ENCODE measurements around the gene CSMD2.
"Not testable (repeated sequence)": the region's sequence is repeated elsewhere in the genome, so short reads cannot be mapped to it uniquely, and the experiment has no call there.

The CSMD2 gene

GRCh38 chr1:33548319-33548718, 616.7 kb downstream of the CSMD2 start:
- no peak for DNase-seq (ENCODE audit: low read depth in 2 of 2)

GRCh38 chr1:33547576-33547975, 617.5 kb downstream of the CSMD2 start:
- DNase-seq (ENCODE audit: low read depth in 2 of 2) = no peak

GRCh38 chr1:33541966-33542365, 623.1 kb downstream of the CSMD2 start:
- DNase-seq (ENCODE audit: low read depth in 2 of 2) = no peak

- no peak for DNase-seq (ENCODE audit: low read depth in 2 of 2)
These were observed 627.1 kb downstream of the CSMD2 start for GRCh38 chr1:33537885-33538284.

- no peak for DNase-seq (ENCODE audit: low read depth in 2 of 2)
These were observed 629.7 kb downstream of the CSMD2 start for GRCh38 chr1:33535334-33535733.

GRCh38 chr1:33532936-33533335, 632.1 kb downstream of the CSMD2 start:
- no peak for DNase-seq (ENCODE audit: low read depth in 2 of 2)

GRCh38 chr1:33532250-33532649, 632.8 kb downstream of the CSMD2 start:
- DNase-seq (ENCODE audit: low read depth in 2 of 2) = no peak

GRCh38 chr1:33529957-33530356, 635.1 kb downstream of the CSMD2 start:
- no peak for DNase-seq (ENCODE audit: low read depth in 2 of 2)

GRCh38 chr1:33527934-33528333, 637.1 kb downstream of the CSMD2 start:
- no peak for DNase-seq (ENCODE audit: low read depth in 2 of 2)

- DNase-seq (ENCODE audit: low read depth in 2 of 2) = no peak
These were observed 640.4 kb downstream of the CSMD2 start for GRCh38 chr1:33524586-33524985.

- no peak for DNase-seq (ENCODE audit: low read depth in 2 of 2)
These were observed 645.7 kb downstream of the CSMD2 start for GRCh38 chr1:33519240-33519884.

- DNase-seq (ENCODE audit: low read depth in 2 of 2) = no peak
These were observed 647.3 kb downstream of the CSMD2 start for GRCh38 chr1:33517596-33518250.

GRCh38 chr1:33516891-33517567, 648.0 kb downstream of the CSMD2 start:
- DNase-seq (ENCODE audit: low read depth in 2 of 2) = no peak

GRCh38 chr1:33516428-33516827, 648.6 kb downstream of the CSMD2 start:
- DNase-seq (ENCODE audit: low read depth in 2 of 2) = no peak

GRCh38 chr1:33515607-33516006, 649.4 kb downstream of the CSMD2 start:
- DNase-seq (ENCODE audit: low read depth in 2 of 2) = no peak

- no peak for DNase-seq (ENCODE audit: low read depth in 2 of 2)
These were observed 649.9 kb downstream of the CSMD2 start for GRCh38 chr1:33515112-33515511.

GRCh38 chr1:33512226-33513011, 652.6 kb downstream of the CSMD2 start:
- no peak for DNase-seq (ENCODE audit: low read depth in 2 of 2)

GRCh38 chr1:33509276-33509675, 655.8 kb downstream of the CSMD2 start:
- not testable (repeated sequence) for DNase-seq (ENCODE audit: low read depth in 2 of 2)

- no peak for DNase-seq (ENCODE audit: low read depth in 2 of 2)
These were observed 656.9 kb downstream of the CSMD2 start for GRCh38 chr1:33508151-33508550.

- no peak for DNase-seq (ENCODE audit: low read depth in 2 of 2)
These were observed 657.4 kb downstream of the CSMD2 start for GRCh38 chr1:33507661-33508060.

GRCh38 chr1:33503506-33503905, 661.5 kb downstream of the CSMD2 start:
- DNase-seq (ENCODE audit: low read depth in 2 of 2) = no peak

- no peak for DNase-seq (ENCODE audit: low read depth in 2 of 2)
These were observed 662.3 kb downstream of the CSMD2 start for GRCh38 chr1:33502726-33503125.
